ENCODE data around the gene VWC2. TPM values are rescaled to one million over a fixed set of nuclear protein-coding genes. Genes with fewer than 3 reads are reported as not detected.

VWC2 gene
- total and polyA plus RNA-seq, 9 donors = 1.7 to 16.7 (median 6.1) TPM

GRCh38 chr7:49931627-49932026, 158.2 kb downstream of the VWC2 start:
- Histone ChIP-seq H3K4me1 (ENCODE audit: insufficient read depth) (no peaks in the 10 kb centered on the region), H3K27ac (no peak overlapping the region), H3K9me3 (peaks cover 0 to 3% of the 10 kb centered on the region in 2 donors), H3K36me3 (no peaks in the 10 kb centered on the region), H3K4me3 (no peak overlapping the region), H3K27me3 (no peaks in the 10 kb centered on the region)
- 87 to 88% (median 87%) methylated on average over 2 of the region's 2 CpGs for WGBS, 3 donors
- intact Hi-C loops (cut with DNase I) = no loop called here
- TF ChIP-seq CTCF (IDR thresholded peaks at IDR 0.05) (no peak), EP300 (IDR thresholded peaks at IDR 0.05) (no peak), POLR2A (IDR thresholded peaks at IDR 0.05) (no peak)
- DNase-seq = no peak

GRCh38 chr7:49937608-49938007, 164.2 kb downstream of the VWC2 start:
- Histone ChIP-seq H3K27me3 (no peaks in the 10 kb centered on the region), H3K27ac (no peak overlapping the region), H3K36me3 (no peaks in the 10 kb centered on the region), H3K9me3 (no peaks in the 10 kb centered on the region), H3K4me1 (ENCODE audit: insufficient read depth) (no peaks in the 10 kb centered on the region), H3K4me3 (no peak overlapping the region)
- 83 to 87% (median 86%) methylated on average over 2 of the region's 2 CpGs for WGBS, 3 donors
- intact Hi-C loops (cut with DNase I) = no loop called here
- TF ChIP-seq POLR2A (IDR thresholded peaks at IDR 0.05) = no peak
- TF ChIP-seq EP300 (IDR thresholded peaks at IDR 0.05) = no peak
- no peak for TF ChIP-seq CTCF (IDR thresholded peaks at IDR 0.05)
- no peak for DNase-seq

Measured in ovary (tissue), 9 donors.